ES-I3 (cell line): ENCODE data around the gene EPSTI1.
A peak's percentile ranks its signal among the peaks of the same experiment; 100 is the strongest.
"Not testable (repeated sequence)": the region's sequence is repeated elsewhere in the genome, so short reads cannot be mapped to it uniquely, and the experiment has no call there.

Experiments used
- H3K36me3 ChIP-seq: 2 replicates; pipeline ENCODE4 v1.6.1; 2013; ENCODE audit warnings: mild to moderate bottlenecking, low read length, control low read depth, moderate library complexity; ENCODE audit not compliant: insufficient read depth
- H3K4me1 ChIP-seq: 2 replicates; pipeline ENCODE4 v1.6.1; 2013; ENCODE audit warnings: mild to moderate bottlenecking, control low read depth, low read length; ENCODE audit not compliant: insufficient read depth
- H3K9ac ChIP-seq: 2 replicates; pipeline ENCODE4 v1.6.1; 2013; ENCODE audit warnings: low read depth, mild to moderate bottlenecking, low read length, moderate library complexity
- H3K9me3 ChIP-seq: 2 replicates; pipeline ENCODE4 v1.6.1; 2013; ENCODE audit warnings: mild to moderate bottlenecking, low read length, moderate library complexity; ENCODE audit not compliant: control insufficient read depth, insufficient read depth

EPSTI1 gene

GRCh38 chr13:42991898-42992763 is at the start of gene EPSTI1:
TSS of gene EPSTI1 (minus strand) at chr13:42992241. CDS start at chr13:42992165, 76 bp downstream.
- no peaks in the 10 kb centered on the region for H3K4me1 ChIP-seq
- H3K9me3 ChIP-seq, result no peaks in the 10 kb centered on the region
- peak within 1 kb of the TSS; percentile 47 for H3K9ac ChIP-seq
- H3K36me3 ChIP-seq, result no peaks in the 10 kb centered on the region

- H3K4me1 ChIP-seq, result peaks cover 13% of the 10 kb centered on the region; the same call in 1 of the 2 replicates
Measured at GRCh38 chr13:43041369-43041921, 49.4 kb upstream of the EPSTI1 start.

GRCh38 chr13:43040581-43041368 is 48.7 kb upstream of the EPSTI1 start:
- H3K9ac ChIP-seq, H3K36me3 ChIP-seq, H3K9me3 ChIP-seq: not testable (repeated sequence)
- peaks cover 13% of the 10 kb centered on the region; the same call in 1 of the 2 replicates for H3K4me1 ChIP-seq

More at GRCh38 chr13:43041369-43041921, 49.4 kb upstream of the EPSTI1 start:
- Histone ChIP-seq H3K36me3 (no peaks in the 10 kb centered on the region), H3K9me3 (no peaks in the 10 kb centered on the region), H3K9ac (no peak overlapping the region)

- peaks cover 13% of the 10 kb centered on the region; the same call in 1 of the 2 replicates for H3K4me1 ChIP-seq
- no peak overlapping the region for H3K9ac ChIP-seq
- H3K9me3 ChIP-seq, result no peaks in the 10 kb centered on the region
- H3K36me3 ChIP-seq, result no peaks in the 10 kb centered on the region
Measured at GRCh38 chr13:43039966-43040365, 47.9 kb upstream of the EPSTI1 start.

GRCh38 chr13:43036351-43037250 is 44.6 kb upstream of the EPSTI1 start:
- Histone ChIP-seq H3K9ac (no peak overlapping the region), H3K4me1 (peaks cover 3% of the 10 kb centered on the region; the same call in 1 of the 2 replicates), H3K9me3 (no peaks in the 10 kb centered on the region), H3K36me3 (no peaks in the 10 kb centered on the region; the same call in 1 of the 2 replicates)

GRCh38 chr13:43033038-43033437 is 41.0 kb upstream of the EPSTI1 start:
- H3K9me3 ChIP-seq, result no peaks in the 10 kb centered on the region
- H3K9ac ChIP-seq, result no peak overlapping the region
- H3K36me3 ChIP-seq, result no peaks in the 10 kb centered on the region; the same call in 1 of the 2 replicates
- no peaks in the 10 kb centered on the region; the same call in 1 of the 2 replicates for H3K4me1 ChIP-seq

GRCh38 chr13:43031881-43032280 is 39.8 kb upstream of the EPSTI1 start:
- Histone ChIP-seq H3K36me3 (no peaks in the 10 kb centered on the region; the same call in 1 of the 2 replicates), H3K4me1 (no peaks in the 10 kb centered on the region; the same call in 1 of the 2 replicates), H3K9ac (no peak overlapping the region), H3K9me3 (no peaks in the 10 kb centered on the region)

- Histone ChIP-seq H3K9ac (no peak overlapping the region), H3K4me1 (no peaks in the 10 kb centered on the region), H3K36me3 (no peaks in the 10 kb centered on the region; the same call in 1 of the 2 replicates), H3K9me3 (no peaks in the 10 kb centered on the region)
Measured at GRCh38 chr13:43030548-43030947, 38.5 kb upstream of the EPSTI1 start.

- no peak overlapping the region for H3K9ac ChIP-seq
- no peaks in the 10 kb centered on the region for H3K4me1 ChIP-seq
- no peaks in the 10 kb centered on the region for H3K9me3 ChIP-seq
- H3K36me3 ChIP-seq, result no peaks in the 10 kb centered on the region
Measured at GRCh38 chr13:43026262-43026661, 34.2 kb upstream of the EPSTI1 start.

GRCh38 chr13:43023289-43023963 is 31.4 kb upstream of the EPSTI1 start, which contains the start of gene DNAJC15:
TSS of gene DNAJC15 (plus strand) at chr13:43023586. CDS start at chr13:43023627, 41 bp downstream.
- Histone ChIP-seq H3K4me1 (peaks cover 7% of the 10 kb centered on the region; the same call in 1 of the 2 replicates), H3K9me3 (no peaks in the 10 kb centered on the region), H3K9ac (peak within 1 kb of the TSS; percentile 75), H3K36me3 (no peaks in the 10 kb centered on the region)

GRCh38 chr13:43022934-43023288 is 30.9 kb upstream of the EPSTI1 start:
- H3K9ac ChIP-seq, result peak overlapping the region; percentile 75
- H3K4me1 ChIP-seq, result peaks cover 7% of the 10 kb centered on the region; the same call in 1 of the 2 replicates
- H3K9me3 ChIP-seq, result no peaks in the 10 kb centered on the region
- H3K36me3 ChIP-seq, result no peaks in the 10 kb centered on the region

- Histone ChIP-seq H3K9me3 (no peaks in the 10 kb centered on the region), H3K4me1 (peaks cover 7% of the 10 kb centered on the region; the same call in 1 of the 2 replicates), H3K9ac (no peak overlapping the region), H3K36me3 (no peaks in the 10 kb centered on the region)
Measured at GRCh38 chr13:43021926-43022670, 30.1 kb upstream of the EPSTI1 start.
